Suprapubic skin (tissue), 4 donors: ENCODE measurements around the gene RIIAD1. TPM values are rescaled to one million over a fixed set of nuclear protein-coding genes. Genes with fewer than 3 reads are reported as not detected.

Experiments
- DNase-seq, 2 donors: peaks; one replicate each; pipeline ENCODE4 v3.0.0-alpha.2; 2019; ENCODE audit warnings: low spot score in 2 of 2
- H3K27ac ChIP-seq: fragments of 200-600 bp; sonication (generic); one replicate; pipeline ENCODE4 v1.5.1; 2019
- H3K27me3 ChIP-seq: fragments of 200-600 bp; sonication (generic); one replicate; pipeline ENCODE4 v1.5.1; 2019
- H3K36me3 ChIP-seq: fragments of 200-600 bp; sonication (generic); one replicate; pipeline ENCODE4 v1.5.1; 2019
- H3K4me1 ChIP-seq: fragments of 200-600 bp; sonication (generic); one replicate; pipeline ENCODE4 v1.5.1; 2019
- H3K4me3 ChIP-seq: fragments of 200-600 bp; sonication (generic); one replicate; pipeline ENCODE4 v1.5.1; 2019; ENCODE audit warnings: mild to moderate bottlenecking
- H3K9me3 ChIP-seq: fragments of 200-600 bp; sonication (generic); one replicate; pipeline ENCODE4 v1.5.1; 2019
- CTCF ChIP-seq, 2 donors: fragments of 200-600 bp in 1 of 2; fragments of 450-650 bp in 1 of 2; sonication (generic) in 1 of 2; IDR thresholded peaks; one replicate each; pipeline ENCODE4 v1.5.1; 2016 to 2019; ENCODE audit warnings: antibody characterized with exemption in 2 of 2, mild to moderate bottlenecking in 1 of 2, moderate library complexity in 1 of 2
- EP300 ChIP-seq: sonication (generic); formaldehyde crosslinking; IDR thresholded peaks from one replicate; pipeline ENCODE4 v1.6.1; 2017; ENCODE audit warnings: antibody characterized with exemption
- POLR2A ChIP-seq, 2 donors: fragments of 450-650 bp; IDR thresholded peaks; one replicate each; pipeline ENCODE4 v1.6.1; 2017; ENCODE audit warnings: antibody characterized with exemption in 2 of 2, mild to moderate bottlenecking in 2 of 2, moderate library complexity in 2 of 2
- POLR2AphosphoS5 ChIP-seq, 3 donors: sonication (generic); formaldehyde crosslinking; IDR thresholded peaks; one replicate each; pipeline ENCODE4 v1.6.1; 2017; ENCODE audit warnings: antibody characterized with exemption in 3 of 3
- WGBS: methylation state at CpG from one replicate; pipeline ENCODE4 v1.1.5; 2018; 5-methylcytosine and 5-hydroxymethylcytosine counted together
- total RNA-seq, 4 donors: library from RNA; depleted of rRNA; stranded (reverse); fragments of >200 nt; gene quantifications; one replicate each; pipeline ENCODE4 v1.1.0, GENCODE V29; 2016

The RIIAD1 gene
- total RNA-seq, 4 donors from 2014 or later: not detected

DNA sequence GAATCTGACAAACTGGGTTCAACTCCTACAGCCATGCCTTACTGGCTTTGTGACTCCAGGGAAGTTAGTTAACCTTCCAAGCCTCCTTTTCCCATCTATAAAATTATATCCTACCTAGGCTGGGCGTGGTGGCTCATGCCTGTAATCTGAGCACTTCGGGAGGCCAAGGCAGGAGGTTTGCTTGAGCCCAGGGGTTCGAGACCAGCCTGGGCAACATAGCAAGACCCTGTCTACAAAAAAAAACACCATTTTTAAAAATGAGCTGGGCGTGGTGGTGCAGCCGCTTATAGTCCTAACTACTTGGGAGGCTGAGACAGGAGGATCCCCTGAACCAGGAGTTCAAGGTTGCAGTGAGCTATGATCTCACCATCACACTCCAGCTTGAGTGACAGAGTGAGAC, 19.8 kb upstream of the RIIAD1 start:
- Histone ChIP-seq H3K4me1 (no peaks in the 10 kb centered on the region), H3K9me3 (no peaks in the 10 kb centered on the region), H3K36me3 (peaks cover 52% of the 10 kb centered on the region), H3K27ac (no peak overlapping the region), H3K27me3 (no peaks in the 10 kb centered on the region), H3K4me3 (no peak overlapping the region)
- WGBS: 96% methylated on average over 5 of the region's 5 CpGs
- no peak for DNase-seq
- TF ChIP-seq POLR2A (IDR thresholded peaks at IDR 0.05): no peak
- no peak for TF ChIP-seq POLR2AphosphoS5 (IDR thresholded peaks at IDR 0.05)
- TF ChIP-seq CTCF (IDR thresholded peaks at IDR 0.05): no peak
- TF ChIP-seq EP300: no peak

- Histone ChIP-seq H3K4me3 (no peak overlapping the region), H3K36me3 (peaks cover 37% of the 10 kb centered on the region), H3K27me3 (no peaks in the 10 kb centered on the region), H3K27ac (no peak overlapping the region), H3K9me3 (no peaks in the 10 kb centered on the region), H3K4me1 (no peaks in the 10 kb centered on the region)
- DNase-seq: no peak
- 33% methylated on average over 6 of the region's 8 CpGs for WGBS
- TF ChIP-seq CTCF (IDR thresholded peaks at IDR 0.05): no peak
- TF ChIP-seq POLR2A (IDR thresholded peaks at IDR 0.05): no peak
- TF ChIP-seq EP300: no peak
- no peak for TF ChIP-seq POLR2AphosphoS5 (IDR thresholded peaks at IDR 0.05)
Measured at GRCh38 chr1:151702936-151703335, 18.4 kb upstream of the RIIAD1 start.

GRCh38 chr1:151703813-151704212, 17.5 kb upstream of the RIIAD1 start:
- no peak overlapping the region for H3K4me3 ChIP-seq
- DNase-seq: no peak
- WGBS: 69% methylated on average over 17 of the region's 17 CpGs
- TF ChIP-seq POLR2AphosphoS5 (IDR thresholded peaks at IDR 0.05) (no peak), CTCF (IDR thresholded peaks at IDR 0.05) (no peak), POLR2A (IDR thresholded peaks at IDR 0.05) (no peak), EP300 (no peak)
- no peaks in the 10 kb centered on the region for H3K9me3 ChIP-seq
- H3K36me3 ChIP-seq: peaks cover 29% of the 10 kb centered on the region
- H3K27ac ChIP-seq: no peak overlapping the region
- no peaks in the 10 kb centered on the region for H3K4me1 ChIP-seq
- no peaks in the 10 kb centered on the region for H3K27me3 ChIP-seq

DNA sequence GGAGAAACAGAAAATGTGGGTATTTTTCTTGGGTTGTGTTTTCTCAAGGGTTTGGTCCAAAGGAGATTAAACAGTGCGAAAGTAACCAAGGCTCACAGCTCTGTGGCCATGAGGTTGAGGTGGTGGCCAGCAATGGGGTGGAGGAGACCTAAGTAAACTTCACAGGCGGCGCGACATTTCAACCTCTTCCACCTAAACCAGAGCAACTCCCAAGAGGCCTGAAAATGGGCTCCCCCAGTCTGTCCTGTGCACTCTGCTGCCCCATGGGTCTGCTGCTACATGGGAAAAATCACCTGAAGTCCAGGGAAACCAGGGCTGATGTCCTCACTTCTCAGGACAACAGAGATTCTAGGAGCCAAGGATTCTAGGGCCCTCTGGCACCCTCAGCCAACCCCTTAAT, 17.1 kb upstream of the RIIAD1 start:
- DNase-seq: no peak
- H3K27ac ChIP-seq: no peak overlapping the region

DNA sequence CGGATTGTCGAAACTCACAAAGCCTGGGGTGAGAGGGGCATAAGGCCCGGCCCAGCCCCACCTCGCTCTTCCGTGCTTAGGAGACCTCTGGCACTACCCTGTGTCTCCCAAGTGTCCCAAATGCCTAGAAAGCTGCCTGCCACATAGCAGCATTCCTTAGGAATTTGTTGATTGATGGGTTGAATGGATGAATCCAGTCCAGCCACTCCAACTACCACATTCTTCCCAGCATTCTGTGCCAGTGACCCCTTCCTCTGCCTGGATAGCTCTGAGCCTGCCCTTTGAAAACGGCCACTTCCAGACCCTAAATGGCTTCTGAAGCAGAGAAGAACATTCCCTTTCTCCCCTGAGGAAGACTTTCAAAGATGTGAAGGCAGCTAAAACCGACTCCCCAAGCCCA, 16.2 kb upstream of the RIIAD1 start:
- TF ChIP-seq POLR2A (IDR thresholded peaks at IDR 0.05): no peak
- no peak for TF ChIP-seq POLR2AphosphoS5 (IDR thresholded peaks at IDR 0.05)
- TF ChIP-seq EP300: no peak
- no peak for TF ChIP-seq CTCF (IDR thresholded peaks at IDR 0.05)
- DNase-seq: no peak
- H3K27ac ChIP-seq: no peak overlapping the region

More for the DNA sequence above, 17.1 kb upstream of the RIIAD1 start:
- no peak for TF ChIP-seq POLR2A (IDR thresholded peaks at IDR 0.05)
- TF ChIP-seq POLR2AphosphoS5 (IDR thresholded peaks at IDR 0.05): no peak
- TF ChIP-seq CTCF (IDR thresholded peaks at IDR 0.05): no peak
- no peak for TF ChIP-seq EP300
- Histone ChIP-seq H3K4me1 (no peaks in the 10 kb centered on the region), H3K4me3 (no peak overlapping the region), H3K36me3 (peaks cover 24% of the 10 kb centered on the region), H3K27me3 (no peaks in the 10 kb centered on the region), H3K9me3 (no peaks in the 10 kb centered on the region)
- 74% methylated on average over 4 of the region's 4 CpGs for WGBS

More for the DNA sequence above, 16.2 kb upstream of the RIIAD1 start:
- no peaks in the 10 kb centered on the region for H3K27me3 ChIP-seq
- 83% methylated on average over 5 of the region's 7 CpGs for WGBS
- no peaks in the 10 kb centered on the region for H3K4me1 ChIP-seq
- no peak overlapping the region for H3K4me3 ChIP-seq
- H3K36me3 ChIP-seq: peaks cover 16% of the 10 kb centered on the region
- H3K9me3 ChIP-seq: no peaks in the 10 kb centered on the region
